Sciatic nerve (tissue), 2 donors: ENCODE measurements around the gene C4orf50. TPM values are rescaled to one million over a fixed set of nuclear protein-coding genes. Genes with fewer than 3 reads are reported as not detected.

Source experiments
- ATAC-seq: fragments of 200-7000 bp; cut with Tn5 transposase; one replicate; pipeline ENCODE4 v1.9.1; 2020; ENCODE audit warnings: mild to moderate bottlenecking, moderate library complexity
- DNase-seq: peaks from one replicate; pipeline ENCODE4 v3.0.0-alpha.2; 2020; ENCODE audit warnings: low spot score
- intact Hi-C: fragments of 100-400 bp; cut with DNase I; formaldehyde crosslinking; loops from one replicate; pipeline ENCODE4 v1.14.2; 2022
- total RNA-seq: library from RNA; stranded (reverse); fragmentation: NEBNext Ultra II Directional; extraction: Animal tissue kit (Norgen Biotek cat#: 25700); gene quantifications from one replicate; pipeline ENCODE4 v1.2.1, GENCODE V29; 2021
- donor health status: DM: no; HTN: no; CAD: no.
- donor health status: DM: no; HTN: no; CAD: no.

Gene C4orf50
- total RNA-seq, result 0.09 TPM

DNA sequence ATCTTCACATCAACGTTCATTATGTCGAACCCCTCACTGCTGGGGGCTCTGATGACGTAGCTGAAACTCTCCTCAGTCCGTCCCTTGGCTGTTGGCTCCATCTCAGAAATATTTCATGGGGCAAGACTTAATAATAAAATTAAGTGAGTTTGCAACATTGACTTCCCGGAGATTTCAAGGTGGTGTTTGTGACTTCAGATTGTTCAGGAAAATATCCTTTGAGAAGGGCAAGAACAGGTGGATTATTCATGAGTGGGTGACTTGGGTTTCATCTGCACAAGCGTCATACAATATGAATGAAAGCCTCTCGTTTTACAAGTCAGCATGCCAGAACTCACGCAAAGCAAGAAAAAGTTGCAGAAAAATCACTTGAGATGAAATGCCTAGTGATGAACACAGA is at the start of gene C4orf50:
C4orf50 (minus strand) TSS at position 101 of the 400 bp plus-strand sequence.
- ATAC-seq (no peak), DNase-seq (no peak)
- intact Hi-C loops, result no loop called here

DNA sequence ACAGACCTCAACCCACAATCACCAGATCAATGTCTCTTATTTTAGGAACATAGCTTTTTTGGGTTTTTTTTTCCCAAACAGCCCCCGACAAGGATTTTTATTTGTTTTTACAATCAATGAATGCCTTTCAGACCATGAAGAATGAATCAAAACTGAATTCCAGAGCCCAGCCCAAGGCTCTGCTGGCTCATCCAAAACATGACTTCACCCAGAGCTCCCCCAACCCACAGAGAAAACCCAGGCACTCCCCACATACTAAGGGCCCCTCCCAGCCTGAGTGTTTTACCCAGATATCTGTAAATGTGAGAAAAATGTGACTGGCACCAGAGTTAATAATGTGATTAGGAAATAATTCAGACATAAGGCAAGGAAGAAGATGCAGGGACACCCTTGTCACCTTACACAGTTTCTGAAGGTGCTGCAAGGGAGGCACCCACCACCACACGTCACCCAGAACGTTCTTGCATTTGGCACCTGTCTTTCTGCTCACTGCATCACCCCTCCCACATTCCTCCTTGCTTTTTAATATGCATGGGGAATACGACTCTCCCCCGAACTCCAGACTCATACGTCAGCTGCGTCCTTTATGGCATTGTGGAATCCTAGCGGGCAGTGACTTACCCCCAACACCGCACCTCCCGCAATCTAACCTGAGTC is 47.8 kb upstream of the C4orf50 start:
- DNase-seq, result no peak
- intact Hi-C loops, result no loop called here
- ATAC-seq, result no peak

DNA sequence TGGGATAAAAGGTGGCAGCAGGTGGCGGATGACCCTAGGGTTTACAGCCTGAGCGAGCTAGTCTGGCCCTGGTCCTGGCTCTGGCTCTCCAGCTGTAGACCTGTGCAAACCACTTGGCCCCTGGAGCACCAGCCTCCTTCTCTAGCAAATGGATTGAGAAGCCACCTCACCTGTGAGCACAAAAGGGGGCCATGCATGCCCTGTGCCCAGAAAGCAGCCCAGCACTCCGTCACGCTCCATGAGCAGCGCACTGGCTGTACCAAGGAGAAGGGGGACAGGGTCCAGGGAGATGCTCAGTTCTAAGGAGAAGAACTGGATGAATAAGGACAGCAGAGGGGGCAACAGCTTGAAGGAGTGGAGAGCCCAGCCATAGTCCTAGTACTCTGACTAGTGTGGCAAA is 46.9 kb upstream of the C4orf50 start:
- intact Hi-C loops, result no loop called here
- DNase-seq (no peak), ATAC-seq (no peak)

DNA sequence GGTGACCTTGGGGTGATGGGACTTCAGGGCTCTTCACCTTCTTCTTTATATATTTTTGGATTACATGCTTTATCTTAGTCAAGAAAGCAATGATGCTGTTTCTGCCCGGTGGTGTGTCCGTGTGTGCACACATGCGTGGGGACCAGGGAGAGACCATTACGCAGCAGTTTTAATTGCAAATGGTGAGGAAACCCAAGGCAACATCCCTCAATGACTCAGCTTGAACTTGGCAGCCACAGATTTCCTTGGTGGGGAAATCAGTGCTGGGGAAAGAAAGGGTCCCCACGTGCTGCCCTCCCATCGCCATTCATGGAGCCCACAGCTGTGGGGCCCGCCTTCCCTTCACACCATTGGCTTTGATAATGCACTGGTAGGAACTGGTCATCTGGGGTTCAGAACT is 46.2 kb upstream of the C4orf50 start:
- no peak for ATAC-seq
- intact Hi-C loops, result no loop called here
- DNase-seq, result no peak

DNA sequence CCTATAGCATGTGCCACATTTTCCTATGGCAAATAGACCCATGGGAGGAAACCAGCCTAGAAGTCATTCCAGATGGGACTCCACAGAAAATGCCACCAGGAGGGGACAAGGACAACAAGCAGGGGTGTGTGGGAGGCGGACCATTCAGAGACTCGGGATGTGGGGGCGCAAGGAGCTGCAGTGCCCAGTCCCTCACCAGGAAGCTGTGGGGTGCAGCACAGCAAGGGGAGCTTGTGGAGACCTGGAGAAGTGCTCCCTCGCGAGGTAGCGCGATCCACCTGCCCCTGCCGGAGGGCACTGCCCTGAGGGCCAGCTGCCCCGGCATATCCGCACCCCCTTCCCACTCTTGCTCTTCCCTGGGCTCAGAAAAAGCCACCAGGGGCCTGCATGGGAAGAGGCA is 45.5 kb upstream of the C4orf50 start:
- ATAC-seq (no peak), DNase-seq (no peak)
- intact Hi-C loops, result no loop called here

DNA sequence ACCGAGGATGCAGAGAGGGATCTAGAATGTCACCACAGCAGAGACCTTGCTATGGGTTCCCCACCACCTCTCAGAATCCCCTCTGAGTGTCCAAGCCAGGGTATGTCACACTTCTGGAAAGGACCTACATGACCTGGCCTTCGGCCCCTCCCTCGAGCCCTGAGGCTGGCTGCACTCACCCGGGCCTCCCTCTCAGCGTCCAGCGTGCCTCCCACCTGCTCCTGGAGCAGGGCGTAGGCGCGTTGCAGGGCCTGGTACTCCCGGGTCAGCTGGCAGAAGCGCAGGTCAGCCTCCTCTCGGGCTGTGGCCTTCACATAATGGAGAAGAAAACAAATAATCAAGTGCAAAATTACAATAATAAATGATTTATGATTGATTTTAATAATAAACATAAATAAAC is 43.9 kb upstream of the C4orf50 start:
- DNase-seq (no peak), ATAC-seq (no peak)
- intact Hi-C loops, result no loop called here

DNA sequence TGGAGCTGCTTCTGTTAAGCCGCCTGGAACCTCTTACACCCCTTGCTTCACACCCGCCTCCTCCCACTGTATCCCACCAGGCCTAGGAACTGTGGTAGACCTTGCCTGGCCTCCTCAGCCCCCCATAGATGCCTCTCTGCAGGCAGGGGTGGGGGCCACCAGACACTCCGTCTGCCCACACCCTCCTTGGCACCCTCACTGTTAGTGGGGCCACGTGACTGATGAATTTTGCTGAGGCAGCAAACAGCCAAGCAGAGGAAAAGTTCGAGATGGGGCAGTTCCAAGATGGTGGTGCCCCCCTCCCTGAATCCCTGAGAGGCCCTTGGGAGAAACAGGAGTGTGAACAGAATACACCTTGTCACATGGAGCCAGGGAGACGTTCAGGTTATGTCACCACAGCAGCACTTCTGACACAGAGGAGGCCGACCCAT is 41.2 kb upstream of the C4orf50 start:
- intact Hi-C loops, result no loop called here
- no peak for ATAC-seq
- DNase-seq, result no peak

DNA sequence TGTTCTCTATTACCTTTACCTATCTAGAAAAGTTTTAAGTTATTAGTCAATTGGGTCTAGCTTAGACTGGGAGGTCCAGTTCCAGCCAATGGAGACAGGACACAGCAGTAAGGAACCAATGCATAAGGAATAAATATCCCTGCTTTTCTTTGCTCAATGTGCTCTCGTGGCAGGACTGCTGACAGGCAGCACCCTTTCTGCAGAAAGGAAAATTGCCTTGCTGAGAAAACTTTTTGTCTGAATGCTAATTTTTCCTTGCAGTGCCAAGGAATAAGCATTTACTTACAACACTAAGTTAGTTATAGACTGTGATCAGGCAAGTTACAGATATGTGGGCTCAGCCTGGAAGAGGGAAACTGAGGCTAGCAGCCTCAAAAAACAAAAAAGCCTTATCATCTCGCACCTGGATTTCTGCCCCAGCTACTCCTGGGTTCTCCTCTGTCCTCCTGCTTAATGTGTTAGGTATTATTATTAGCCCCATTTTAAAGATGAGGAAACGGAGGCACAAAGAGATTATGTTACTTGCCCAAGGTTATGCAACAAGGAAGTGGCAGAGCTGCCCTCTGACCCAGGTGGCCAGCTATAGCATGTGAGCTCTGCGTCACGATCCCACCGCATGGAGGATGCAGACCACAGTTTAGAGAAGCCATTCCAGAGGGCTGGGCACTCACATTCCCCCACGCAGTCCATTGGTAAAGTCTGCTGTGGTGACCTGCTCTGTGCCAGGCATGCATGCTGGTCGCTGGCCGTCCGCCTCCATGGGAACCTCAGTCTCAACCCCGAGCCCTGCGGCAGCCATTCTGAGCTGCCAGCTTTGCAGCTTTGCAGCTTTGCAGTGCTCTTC is 40.5 kb upstream of the C4orf50 start:
- intact Hi-C loops, result no loop called here
- DNase-seq (no peak), ATAC-seq (no peak)

DNA sequence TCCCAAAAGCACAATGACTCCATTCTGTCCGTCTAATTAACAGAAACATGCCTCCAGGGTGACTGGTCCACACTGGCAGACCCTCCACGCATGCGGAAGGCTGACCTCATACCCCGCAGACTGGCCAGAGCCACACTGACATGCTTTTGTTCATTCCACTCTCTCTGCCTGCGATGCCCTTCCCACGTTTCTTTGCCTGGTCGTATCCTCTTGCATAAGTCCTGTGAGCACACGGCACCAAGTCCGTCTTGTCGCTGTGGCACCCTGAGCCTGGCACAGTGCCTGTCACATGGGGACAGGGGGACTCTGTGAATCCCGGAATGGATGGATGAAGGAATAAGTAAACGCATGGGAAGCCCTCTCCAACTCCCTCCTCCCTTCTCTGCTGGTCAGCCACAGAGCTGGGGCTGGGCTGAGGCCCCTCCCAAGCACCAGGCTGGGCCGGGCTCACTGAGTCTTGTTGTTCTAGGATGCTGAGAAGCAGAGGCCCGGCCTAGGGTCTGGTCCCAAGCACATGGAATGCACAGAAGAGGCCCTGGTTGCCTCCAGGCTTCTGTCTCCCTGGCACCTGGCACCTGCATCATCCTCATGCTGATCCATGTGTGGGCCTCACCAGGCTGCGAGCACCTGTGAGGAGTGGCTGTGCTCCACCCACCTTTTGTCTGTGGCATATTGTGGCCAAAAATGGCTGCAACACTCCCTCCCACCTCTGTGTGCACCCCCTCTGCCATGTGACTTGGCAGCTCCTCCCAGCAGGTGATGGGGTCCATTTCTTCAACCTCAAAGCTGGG is 38.9 kb upstream of the C4orf50 start:
- no peak for DNase-seq
- intact Hi-C loops, result no loop called here
- no peak for ATAC-seq

DNA sequence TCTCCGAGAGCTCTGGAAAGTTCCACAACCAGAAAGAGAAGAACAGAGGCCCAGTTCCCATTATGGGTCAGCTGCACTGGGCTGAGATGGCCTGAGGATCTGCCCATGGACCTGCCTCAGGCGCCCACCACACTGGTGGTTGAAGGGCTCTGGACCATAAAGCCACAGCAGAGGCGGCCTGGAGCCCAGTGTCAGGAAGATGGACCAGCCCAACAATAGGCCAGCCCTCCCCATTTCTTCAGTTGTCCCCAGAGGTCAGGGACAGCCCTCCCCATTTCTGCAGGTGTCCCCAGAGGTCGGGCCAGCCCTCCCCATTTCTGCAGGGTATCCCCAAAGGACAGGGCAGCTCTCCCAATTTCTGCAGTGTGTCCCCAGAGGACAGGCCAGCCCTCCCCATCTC is 37.2 kb upstream of the C4orf50 start:
- no peak for ATAC-seq
- no peak for DNase-seq
- intact Hi-C loops, result no loop called here

DNA sequence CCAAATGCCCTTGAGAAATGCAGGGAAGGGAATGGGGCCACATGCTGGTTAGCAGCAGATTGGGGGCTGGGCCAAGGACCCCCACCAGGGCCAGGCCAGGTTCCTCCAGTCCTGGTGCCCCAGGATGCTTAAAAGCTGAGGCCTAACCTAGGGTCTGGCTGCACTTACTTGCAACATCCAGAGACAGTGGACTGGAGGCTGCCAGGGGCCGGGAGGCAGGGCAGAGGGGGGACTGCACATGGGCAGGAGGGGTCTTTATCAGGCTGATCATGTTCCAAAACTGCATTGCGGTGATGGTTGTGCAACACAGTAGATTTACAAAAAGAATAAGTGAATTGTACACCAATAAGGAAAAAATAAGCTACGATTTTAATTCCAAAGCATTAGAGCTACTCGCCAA is 36.8 kb upstream of the C4orf50 start:
- no peak for DNase-seq
- ATAC-seq, result no peak
- intact Hi-C loops, result no loop called here

DNA sequence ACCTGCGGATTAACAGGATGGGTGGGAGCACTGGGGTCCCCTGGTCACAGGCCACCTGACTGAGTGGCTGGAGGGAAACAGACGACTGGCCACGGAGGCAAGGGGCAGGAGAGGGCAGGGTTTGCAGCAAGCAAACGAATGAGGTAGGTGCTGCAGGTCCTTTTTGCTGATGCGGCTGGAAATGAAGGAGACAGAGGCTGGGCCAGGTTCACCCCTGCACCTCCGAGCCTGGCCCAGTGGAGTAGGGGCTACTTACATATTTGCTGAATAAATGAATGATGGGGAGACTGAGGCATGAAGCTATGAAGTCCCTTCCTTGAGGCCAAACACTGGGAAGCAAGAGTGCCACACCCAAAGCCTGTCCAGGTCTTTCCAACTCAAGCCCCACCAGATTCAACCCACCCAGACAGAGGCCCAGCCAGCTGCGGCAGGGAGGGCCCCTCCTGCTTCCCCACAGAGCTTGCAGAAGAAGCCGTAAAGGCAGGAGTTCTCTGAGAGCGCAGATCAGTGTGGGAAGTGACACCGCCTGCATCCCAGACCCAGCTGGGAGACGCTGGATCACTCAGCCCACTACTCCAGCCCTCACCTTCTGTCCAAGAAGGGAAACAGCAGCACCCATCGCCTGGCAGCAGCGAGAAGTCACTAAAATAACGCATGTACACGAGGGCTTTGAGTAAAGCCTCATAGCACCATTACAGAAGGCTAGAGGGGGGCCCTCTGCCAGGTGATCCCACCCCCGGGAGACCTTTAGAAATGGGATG is 36.1 kb upstream of the C4orf50 start:
- no peak for ATAC-seq
- no peak for DNase-seq
- intact Hi-C loops, result no loop called here

DNA sequence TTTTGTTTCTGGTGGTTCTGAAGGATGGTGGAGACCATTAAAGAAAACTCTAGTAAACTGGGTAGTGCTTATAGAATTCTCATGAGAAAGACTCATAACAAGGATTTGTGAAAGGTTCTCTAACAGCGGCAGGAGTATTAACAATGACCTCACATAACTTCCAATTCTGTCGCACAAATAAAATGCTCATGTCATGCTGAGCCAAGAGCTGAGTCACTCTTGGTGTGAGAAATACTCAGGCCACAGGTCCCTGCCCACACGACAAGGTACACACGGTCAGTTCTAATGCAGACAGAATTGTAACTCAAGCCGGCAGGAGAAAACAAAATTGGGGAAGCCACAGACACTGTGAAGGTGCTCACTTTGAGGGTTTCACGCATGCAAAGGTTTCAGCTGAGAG is 34.4 kb upstream of the C4orf50 start:
- no peak for DNase-seq
- intact Hi-C loops, result no loop called here
- no peak for ATAC-seq

DNA sequence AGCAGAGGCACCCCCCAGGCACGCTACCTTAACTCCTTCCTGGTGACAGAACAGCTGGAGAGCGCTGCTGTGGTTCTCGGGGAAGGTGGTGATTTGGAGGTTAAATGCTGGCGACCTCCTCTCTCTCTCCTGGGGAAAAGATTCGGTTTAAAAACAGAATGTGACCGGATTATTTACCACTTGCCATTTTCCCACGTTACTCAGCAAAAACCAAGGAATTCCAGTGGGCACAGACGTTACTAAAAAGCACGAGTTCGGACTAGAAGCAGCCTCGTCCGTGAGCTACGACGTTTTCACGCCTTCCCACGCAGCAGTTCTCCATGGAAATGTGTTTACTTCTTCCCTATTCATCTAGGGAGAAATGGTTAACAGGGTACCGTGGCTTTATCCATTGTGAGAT is 32.3 kb upstream of the C4orf50 start:
- ATAC-seq (no peak), DNase-seq (no peak)
- intact Hi-C loops, result no loop called here

DNA sequence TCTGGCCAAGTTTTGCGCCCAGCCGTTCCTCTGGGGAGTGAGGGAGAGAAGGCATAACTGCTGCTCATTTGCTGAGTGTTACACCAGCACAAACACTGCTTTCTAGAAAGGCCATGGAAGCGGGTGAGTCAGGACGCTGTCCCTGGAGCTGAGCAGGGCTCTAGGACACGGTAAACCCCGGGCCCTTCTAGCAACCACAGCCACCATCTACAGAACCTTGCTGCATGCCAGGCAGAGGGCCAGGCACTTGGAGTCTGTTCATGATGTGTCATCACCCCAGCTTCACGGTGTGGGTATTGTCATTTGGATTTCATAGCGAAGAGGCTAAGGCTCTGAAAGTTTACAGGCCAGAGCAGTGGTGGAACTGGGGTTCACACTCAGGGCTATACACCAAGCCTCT is 31.8 kb upstream of the C4orf50 start:
- DNase-seq (no peak), ATAC-seq (no peak)
- intact Hi-C loops, result no loop called here

DNA sequence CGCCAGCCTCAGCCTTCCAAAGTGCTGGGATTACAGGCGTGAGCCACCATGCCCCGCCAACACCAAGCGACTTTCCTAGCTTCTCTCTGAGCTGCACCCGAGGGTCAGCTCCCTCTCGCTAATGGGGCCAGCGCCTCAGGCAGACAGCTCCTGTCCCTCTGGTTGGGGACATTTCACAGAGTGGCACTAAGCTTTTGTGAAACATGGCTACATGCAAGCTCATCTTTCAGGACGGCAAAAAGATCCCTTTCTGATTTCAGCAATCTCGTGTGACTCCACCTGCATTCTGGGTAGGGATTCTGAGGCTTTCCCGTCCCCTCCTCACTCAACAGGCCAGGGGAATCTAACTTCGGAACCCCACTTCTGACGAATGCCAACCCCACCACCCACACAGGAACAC is 31.0 kb upstream of the C4orf50 start:
- intact Hi-C loops, result no loop called here
- no peak for DNase-seq
- no peak for ATAC-seq

DNA sequence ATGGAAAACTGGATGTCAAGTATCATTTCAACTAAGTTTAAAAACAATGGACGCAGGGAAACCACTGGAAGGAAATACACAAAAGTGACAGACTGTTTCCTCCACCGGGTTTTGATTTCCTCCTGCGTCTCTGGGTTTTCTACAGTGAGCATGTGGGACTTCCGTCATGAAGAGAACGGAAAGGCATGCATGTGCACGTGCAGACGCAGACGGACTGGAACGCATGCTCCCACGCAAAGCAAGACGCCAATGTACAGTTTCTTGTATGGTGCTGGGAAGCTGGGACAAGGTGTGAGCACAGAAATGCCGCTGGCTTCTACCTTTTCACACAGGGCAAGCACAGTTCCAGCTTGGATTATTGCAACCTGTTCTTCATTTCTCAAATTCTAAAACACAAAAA is 30.3 kb upstream of the C4orf50 start:
- intact Hi-C loops, result no loop called here
- ATAC-seq (no peak), DNase-seq (no peak)

DNA sequence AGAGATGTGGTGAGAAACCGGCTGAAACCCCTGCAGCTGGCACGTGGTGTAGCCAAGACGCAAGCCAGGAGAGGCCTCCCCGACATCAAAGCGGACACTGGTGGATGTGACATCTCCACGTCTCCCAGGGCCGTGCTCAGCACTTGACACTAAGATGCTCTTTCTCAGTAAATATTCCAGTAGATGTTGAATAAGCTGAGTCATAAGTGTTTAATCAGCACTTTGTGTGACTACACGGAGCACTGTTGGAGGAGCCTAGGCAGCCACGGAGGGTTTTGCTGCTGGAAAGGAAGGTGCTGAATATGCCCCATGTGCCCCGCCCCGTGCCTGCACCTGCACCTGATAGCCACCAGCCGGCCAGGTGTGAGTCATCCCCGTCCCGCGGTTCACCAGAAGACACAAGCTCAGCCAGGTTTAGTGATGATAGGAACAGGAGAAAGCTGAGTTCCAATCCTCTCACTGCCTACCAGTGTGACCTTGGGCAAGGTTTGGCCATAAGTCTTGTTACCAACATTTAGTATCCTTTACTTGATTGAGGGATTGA is 29.0 kb upstream of the C4orf50 start:
- ATAC-seq (no peak), DNase-seq (no peak)
- intact Hi-C loops, result no loop called here

DNA sequence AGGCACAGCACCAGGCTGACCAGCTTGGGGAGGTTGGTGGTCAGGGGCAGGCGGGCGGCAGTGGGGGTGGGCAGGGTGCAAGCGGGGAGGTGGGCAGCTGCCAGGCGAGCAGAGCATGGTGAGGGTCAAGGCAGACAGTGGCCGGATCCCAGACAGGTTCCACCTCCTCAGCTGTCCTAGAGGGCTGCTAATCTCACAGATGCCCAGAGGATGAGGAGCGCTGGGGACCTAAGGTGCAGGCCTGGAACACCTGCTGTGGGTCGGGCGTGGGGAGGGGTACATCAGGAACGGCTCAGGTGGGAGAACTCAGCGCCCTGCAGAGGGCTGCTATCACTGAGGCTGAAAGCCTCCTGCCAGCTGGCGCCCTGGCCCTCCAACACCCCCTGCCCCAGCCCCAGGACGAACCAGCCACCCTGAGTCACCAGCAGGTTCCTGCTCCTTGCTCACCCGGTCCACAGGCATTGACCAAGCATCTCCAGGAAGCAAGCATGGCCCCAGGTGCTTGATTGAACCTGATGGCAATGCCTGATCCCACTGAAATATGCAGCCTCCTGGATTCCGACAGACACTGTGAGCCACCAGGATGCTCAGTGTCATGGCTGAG is 28.4 kb upstream of the C4orf50 start:
- ATAC-seq (no peak), DNase-seq (no peak)
- intact Hi-C loops, result no loop called here
